Epithelial cell of prostate (primary cell): ENCODE data around the gene KCNAB1.
"Not testable (repeated sequence)": the region's sequence is repeated elsewhere in the genome, so short reads cannot be mapped to it uniquely, and the experiment has no call there.

Experiments
- DNase-seq: peaks from one replicate; pipeline ENCODE4 v3.0.0-alpha.2; 2011; ENCODE audit warnings: low read depth, low spot score
- H3K27ac ChIP-seq: fragments of 450-650 bp; 2 replicates; pipeline ENCODE4 v1.5.1; 2017; ENCODE audit warnings: mild to moderate bottlenecking

The KCNAB1 gene

DNA sequence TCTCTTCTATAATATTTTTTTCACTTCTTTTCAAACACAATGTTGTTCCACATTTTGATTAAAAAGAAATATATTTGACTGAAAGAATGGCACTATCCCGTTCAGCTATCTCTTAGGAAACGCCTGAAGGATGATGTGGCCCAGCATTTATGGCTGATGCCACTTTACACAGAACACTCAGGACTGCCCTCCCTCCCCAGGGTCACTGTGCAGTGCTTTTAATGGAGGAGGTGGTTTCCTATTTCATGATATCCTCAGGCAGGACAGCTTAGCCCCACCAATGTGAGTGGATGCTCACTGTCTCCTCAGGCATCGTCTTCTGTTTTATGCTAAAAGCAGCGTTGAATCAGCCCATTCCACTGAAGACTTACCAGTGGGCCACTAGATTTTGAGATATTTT is 135.9 kb downstream of the KCNAB1 start:
- no peak for DNase-seq
- H3K27ac ChIP-seq = peak overlapping the region; percentile 30

- DNase-seq = peak; percentile 18
- peak overlapping the region; percentile 30 for H3K27ac ChIP-seq
These were observed 136.6 kb downstream of the KCNAB1 start for GRCh38 chr3:156256945-156257344.

DNA sequence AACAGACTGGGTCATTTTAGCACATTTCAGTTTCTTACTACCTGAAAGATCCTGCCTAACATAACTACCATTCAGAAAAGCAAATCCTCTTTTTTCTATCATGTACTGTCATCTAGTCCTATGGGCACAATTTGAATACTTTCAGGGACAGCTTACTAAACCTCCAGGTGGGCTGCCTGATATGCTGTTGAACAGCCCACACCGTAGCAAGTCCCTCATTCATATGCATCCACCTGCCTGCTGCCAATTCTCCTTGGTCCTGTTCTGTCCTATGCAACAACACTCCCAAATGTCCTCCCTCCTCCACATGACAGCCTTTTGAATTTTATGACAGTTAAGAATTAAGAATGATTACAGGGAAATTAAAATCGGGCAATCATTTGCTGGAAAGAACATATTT is 137.9 kb downstream of the KCNAB1 start:
- H3K27ac ChIP-seq = no peak overlapping the region
- DNase-seq = no peak

- H3K27ac ChIP-seq = no peak overlapping the region
- no peak for DNase-seq
These were observed 139.5 kb downstream of the KCNAB1 start for GRCh38 chr3:156259896-156260295.

DNA sequence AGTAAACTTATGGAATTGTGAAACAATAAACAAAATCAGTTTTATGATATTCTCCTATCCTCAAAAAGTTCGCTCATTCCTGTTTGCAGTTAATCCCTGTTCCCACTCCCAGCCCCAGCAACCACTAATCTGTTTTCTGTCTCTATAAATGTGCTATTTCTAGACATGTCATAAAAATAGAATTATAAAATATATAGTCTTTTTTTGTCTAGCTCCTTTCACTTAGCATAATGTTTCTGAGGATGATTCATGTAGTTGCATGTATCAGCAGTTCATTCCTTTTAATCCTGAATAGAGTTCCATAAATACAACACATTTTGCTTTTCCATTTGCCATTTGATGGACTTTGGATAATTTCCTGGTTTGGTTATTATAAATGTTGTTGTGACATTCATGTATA is 140.0 kb downstream of the KCNAB1 start:
- DNase-seq = no peak
- H3K27ac ChIP-seq = no peak overlapping the region

- no peak for DNase-seq
- no peak overlapping the region for H3K27ac ChIP-seq
These were observed 144.4 kb downstream of the KCNAB1 start for GRCh38 chr3:156264771-156265170.

DNA sequence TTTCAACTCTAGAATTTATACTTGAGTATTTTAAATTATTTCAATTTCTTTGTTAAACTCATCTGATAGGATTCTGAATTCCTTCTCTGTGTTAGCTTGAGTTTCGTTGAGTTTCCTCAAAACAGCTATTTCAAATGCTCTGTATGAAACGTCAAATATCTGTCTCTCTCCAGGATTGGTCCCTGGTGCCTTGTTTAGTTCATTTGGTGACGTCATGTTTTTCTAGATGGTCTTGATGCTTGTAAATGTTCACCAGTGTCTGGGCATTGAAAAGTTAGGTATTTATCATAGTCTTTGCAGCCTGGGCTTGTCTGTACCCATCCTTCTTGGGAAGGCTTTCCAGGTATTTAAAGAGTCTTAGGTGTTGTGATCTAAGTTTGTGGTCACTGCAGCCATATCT is 151.1 kb downstream of the KCNAB1 start:
- H3K27ac ChIP-seq = no peak overlapping the region
- no peak for DNase-seq

- H3K27ac ChIP-seq = no peak overlapping the region
These were observed 151.8 kb downstream of the KCNAB1 start for GRCh38 chr3:156271995-156272719.

GRCh38 chr3:156273111-156273694 is 152.8 kb downstream of the KCNAB1 start:
- H3K27ac ChIP-seq = no peak overlapping the region
- no peak for DNase-seq

More at GRCh38 chr3:156271995-156272719, 151.8 kb downstream of the KCNAB1 start:
- no peak for DNase-seq

- no peak for DNase-seq
These were observed 154.4 kb downstream of the KCNAB1 start for GRCh38 chr3:156274791-156275190.

GRCh38 chr3:156284637-156285036 is 164.3 kb downstream of the KCNAB1 start:
- DNase-seq = not testable (repeated sequence)

More at GRCh38 chr3:156274791-156275190, 154.4 kb downstream of the KCNAB1 start:
- no peak overlapping the region for H3K27ac ChIP-seq

DNA sequence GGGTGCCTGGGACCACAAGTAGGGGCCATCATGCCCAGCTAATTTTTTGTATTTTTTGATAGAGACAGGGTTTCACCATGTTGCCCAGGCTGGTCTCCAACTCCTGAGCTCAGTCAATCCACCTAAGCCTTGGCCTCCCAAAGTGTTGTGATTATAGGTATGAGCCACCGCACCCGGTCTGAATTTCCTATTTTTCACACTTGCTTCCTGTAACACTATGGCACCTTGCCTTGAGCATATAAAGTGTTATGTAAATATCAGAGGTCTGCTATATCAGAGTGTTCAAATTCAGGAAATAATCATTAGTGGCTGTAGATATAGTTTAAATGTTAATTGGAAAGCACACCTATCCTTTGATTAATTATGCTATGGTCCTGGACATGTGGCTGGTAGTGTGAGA is 165.2 kb downstream of the KCNAB1 start:
- H3K27ac ChIP-seq = no peak overlapping the region
- no peak for DNase-seq

More at GRCh38 chr3:156284637-156285036, 164.3 kb downstream of the KCNAB1 start:
- H3K27ac ChIP-seq = not testable (repeated sequence)

DNA sequence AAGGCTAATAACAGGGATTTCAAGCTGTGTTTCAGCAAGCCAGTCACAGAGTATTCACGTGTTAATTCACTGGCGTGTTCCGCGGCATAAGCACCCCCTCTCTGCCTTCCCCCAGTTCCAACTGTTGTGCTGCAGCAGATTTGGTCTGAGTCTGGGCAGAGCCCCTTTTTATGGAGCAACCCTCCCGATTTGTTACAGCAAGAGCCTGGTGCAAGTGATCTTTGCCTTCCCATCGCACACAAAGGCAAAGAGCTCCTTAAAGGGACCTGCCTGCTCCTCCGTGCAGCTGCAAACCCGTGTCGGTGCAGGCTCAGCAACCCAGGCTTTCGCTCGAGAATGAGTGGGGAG is 170.5 kb downstream of the KCNAB1 start:
- H3K27ac ChIP-seq = no peak overlapping the region
- no peak for DNase-seq

DNA sequence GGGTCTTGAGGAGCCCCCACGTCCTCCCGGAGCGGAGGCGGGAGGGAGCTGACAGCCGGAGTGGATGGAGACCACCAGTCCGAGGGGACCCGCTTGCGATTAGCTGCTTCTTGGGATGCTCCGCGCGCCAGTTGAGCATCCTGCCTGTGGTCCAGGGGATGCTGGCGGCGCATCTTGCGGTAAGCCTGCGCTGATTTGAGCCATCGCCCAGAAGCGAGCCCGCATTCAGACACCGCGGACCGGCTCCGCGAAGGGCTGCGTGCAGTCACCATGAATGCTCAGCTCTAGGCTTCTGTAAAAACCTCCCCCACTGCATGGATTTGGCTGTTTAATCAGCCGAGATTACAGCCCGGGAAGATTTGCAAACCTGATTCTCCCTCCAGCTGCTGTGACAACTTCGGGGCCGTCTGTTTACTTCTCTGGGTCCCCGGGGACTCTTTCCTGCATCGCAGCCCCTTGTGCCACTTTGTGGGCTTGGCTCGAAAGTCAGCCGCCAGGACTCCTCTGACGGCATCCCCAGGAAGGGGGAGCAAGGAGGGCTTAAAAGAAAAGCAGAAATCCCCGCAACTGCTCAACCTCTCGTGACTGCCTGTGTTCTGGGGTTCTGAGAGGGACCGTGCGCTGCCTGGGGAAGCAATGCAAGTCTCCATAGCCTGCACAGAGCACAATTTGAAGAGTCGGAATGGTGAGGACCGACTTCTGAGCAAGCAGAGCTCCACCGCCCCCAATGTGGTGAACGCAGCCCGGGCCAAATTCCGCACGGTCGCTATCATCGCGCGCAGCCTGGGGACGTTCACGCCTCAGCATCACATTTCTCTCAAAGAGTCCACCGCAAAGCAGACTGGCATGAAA is 171.1 kb downstream of the KCNAB1 start:
- DNase-seq = no peak
- no peak overlapping the region for H3K27ac ChIP-seq

DNA sequence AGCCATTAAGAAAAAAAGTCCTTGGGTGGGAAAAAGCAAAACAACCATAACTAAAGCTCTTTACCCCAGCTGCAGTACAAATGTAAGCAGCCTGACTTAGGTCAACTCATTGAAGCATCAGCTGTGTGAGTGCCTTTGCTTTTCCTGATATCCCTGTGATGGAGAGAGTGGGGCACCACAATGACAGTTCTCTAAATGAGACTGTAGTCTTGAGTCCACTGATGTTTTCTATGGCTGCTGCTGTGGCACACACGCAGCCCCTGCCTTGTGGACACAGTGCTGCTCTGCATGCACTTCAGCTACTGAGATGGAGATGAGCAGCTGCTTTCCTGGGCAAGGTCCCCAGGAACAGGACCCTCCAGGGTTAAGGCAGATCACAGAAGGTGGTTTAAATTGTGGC is 173.2 kb downstream of the KCNAB1 start:
- DNase-seq = no peak
- no peak overlapping the region for H3K27ac ChIP-seq

DNA sequence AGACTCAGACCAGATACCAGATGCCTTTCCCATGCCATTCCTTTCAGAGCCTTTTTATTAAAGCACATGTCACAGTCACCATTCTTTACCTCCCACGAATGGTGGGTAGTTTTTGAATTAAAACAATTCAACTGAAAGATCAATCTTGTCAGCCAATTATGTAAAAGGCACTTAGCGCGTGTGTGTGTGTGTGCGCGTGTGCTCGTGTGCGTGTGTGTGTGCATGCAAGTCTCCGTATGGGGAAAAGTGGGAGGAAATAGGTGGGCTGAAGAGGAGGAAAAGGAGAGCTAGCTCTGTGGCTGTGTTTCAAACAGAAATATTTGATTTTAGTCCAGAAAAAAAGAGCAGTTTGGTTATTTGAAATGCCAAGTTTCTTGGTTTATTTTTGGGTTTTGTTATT is 177.2 kb downstream of the KCNAB1 start:
- no peak overlapping the region for H3K27ac ChIP-seq
- no peak for DNase-seq

DNA sequence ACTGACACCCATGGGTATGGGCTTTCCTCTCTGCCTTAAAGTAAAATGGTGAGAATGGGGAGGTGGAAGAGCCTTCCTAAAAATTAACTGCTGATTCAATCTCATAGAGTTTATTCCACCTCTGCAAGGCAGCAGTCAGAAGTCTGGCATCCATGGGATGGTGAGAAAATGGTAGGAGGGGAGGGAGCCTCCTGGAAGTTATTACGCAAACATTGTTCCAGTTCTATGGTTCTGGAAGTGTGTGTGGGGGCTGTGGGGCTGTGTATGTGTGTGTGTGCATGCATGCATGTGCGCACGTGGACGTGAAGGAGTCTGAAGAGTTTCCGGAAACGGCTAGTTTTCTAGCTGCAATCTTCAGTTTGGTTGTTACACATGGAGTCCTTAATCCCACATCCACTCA is 177.6 kb downstream of the KCNAB1 start:
- no peak overlapping the region for H3K27ac ChIP-seq
- DNase-seq = no peak

- H3K27ac ChIP-seq = no peak overlapping the region
- DNase-seq = no peak
These were observed 178.6 kb downstream of the KCNAB1 start for GRCh38 chr3:156298938-156299337.

GRCh38 chr3:156299569-156299968 is 179.2 kb downstream of the KCNAB1 start:
- DNase-seq = no peak
- no peak overlapping the region for H3K27ac ChIP-seq

DNA sequence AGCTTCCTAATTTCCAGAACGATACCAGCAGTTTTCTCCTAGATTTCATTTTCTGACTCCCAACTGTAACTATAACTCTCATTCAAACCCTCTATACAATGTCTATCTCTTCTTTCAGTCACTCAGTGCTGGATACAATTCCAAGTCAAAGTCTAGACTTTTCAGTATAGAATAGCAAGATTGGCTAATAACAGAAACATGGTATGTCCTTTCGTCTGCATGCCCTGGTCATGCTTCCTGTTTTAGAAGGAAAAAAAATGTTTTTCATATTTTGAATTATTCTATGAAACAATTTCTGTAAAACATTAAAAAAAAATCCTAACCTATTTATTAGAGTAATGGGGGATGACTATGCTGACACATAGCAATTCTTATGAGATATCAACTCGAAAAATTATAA is 180.0 kb downstream of the KCNAB1 start:
- DNase-seq = no peak
- no peak overlapping the region for H3K27ac ChIP-seq
